Endometrial microvascular endothelial cells (primary cell): ENCODE measurements around the gene ETDB. TPM values are rescaled to one million over a fixed set of nuclear protein-coding genes. Genes with fewer than 3 reads are reported as not detected.

ENCODE experiments used
- total RNA-seq: library from RNA; depleted of rRNA; stranded (reverse); fragments of >200 nt; gene quantifications from one replicate; pipeline ENCODE4 v1.2.3, GENCODE V29; 2015; ENCODE audit errors: inconsistent ontology term

The ETDB gene
- total RNA-seq, 1 donor from 2014 or later: not detected

Other genes with a start within 250 kb of the ETDB start
- 17.9 TPM for gene MOSPD1, start 205.3 kb downstream of the ETDB start, total RNA-seq
- 0.93 TPM for gene SMIM10, start 129.5 kb downstream of the ETDB start, total RNA-seq
- gene RTL8B, start 98.0 kb downstream of the ETDB start, total RNA-seq: 16.3 TPM
- gene RTL8C, start 88.2 kb downstream of the ETDB start, total RNA-seq: 76.0 TPM
- 27.9 TPM for gene RTL8A, start 68.4 kb downstream of the ETDB start, total RNA-seq
- not detected for gene SMIM10L2B, start 21.8 kb downstream of the ETDB start, total RNA-seq
- gene CT55, start 50.9 kb upstream of the ETDB start, total RNA-seq: not detected
- not detected for gene ETDA, start 131.5 kb upstream of the ETDB start, total RNA-seq
- gene ETDC, start 189.0 kb upstream of the ETDB start, total RNA-seq: not detected
- 6.2 TPM for gene ZNF75D, start 223.6 kb upstream of the ETDB start, total RNA-seq
- 5.1 TPM for gene ZNF449, start 224.3 kb upstream of the ETDB start, total RNA-seq